Testis (tissue), 3 donors: ENCODE results near the gene CLPTM1L. TPM values are rescaled to one million over a fixed set of nuclear protein-coding genes. Genes with fewer than 3 reads are reported as not detected.
"Not testable (repeated sequence)": the region's sequence is repeated elsewhere in the genome, so short reads cannot be mapped to it uniquely, and the experiment has no call there.

Experiments
- DNase-seq: peaks from one replicate; pipeline ENCODE4 v3.0.0-alpha.2; 2019
- H3K27ac ChIP-seq, 2 donors: fragments of 200-600 bp; sonication (generic); one replicate each; pipeline ENCODE4 v1.5.1; 2019
- H3K27me3 ChIP-seq: fragments of 200-600 bp; sonication (generic); one replicate; pipeline ENCODE4 v1.5.1; 2019
- H3K36me3 ChIP-seq: fragments of 200-600 bp; sonication (generic); one replicate; pipeline ENCODE4 v1.5.1; 2017; ENCODE audit warnings: low read depth; ENCODE audit errors: missing control alignments
- H3K4me1 ChIP-seq: fragments of 200-600 bp; sonication (generic); one replicate; pipeline ENCODE4 v1.5.1; 2019
- H3K4me3 ChIP-seq, 2 donors: fragments of 200-600 bp; sonication (generic); one replicate each; pipeline ENCODE4 v1.5.1; 2017 to 2019
- H3K9me3 ChIP-seq: fragments of 200-600 bp; sonication (generic); one replicate; pipeline ENCODE4 v1.5.1; 2017
- CTCF ChIP-seq, 3 experiments: fragments of 450-650 bp in 2 of 3; fragments of 200-600 bp in 1 of 3; sonication (generic) in 1 of 3; IDR thresholded peaks; one replicate each; pipeline ENCODE4 v1.5.1; 2016 to 2019; ENCODE audit warnings: antibody characterized with exemption in 3 of 3, mild to moderate bottlenecking in 2 of 3, moderate library complexity in 1 of 3
- POLR2A ChIP-seq: fragments of 450-650 bp; IDR thresholded peaks from one replicate; pipeline ENCODE4 v1.6.1; 2017; ENCODE audit warnings: antibody characterized with exemption, mild to moderate bottlenecking, moderate library complexity
- WGBS, 2 donors: methylation state at CpG; one replicate each; pipeline ENCODE4 v1.1.5; 2018; 5-methylcytosine and 5-hydroxymethylcytosine counted together
- intact Hi-C: fragments of 100-400 bp; cut with DNase I; formaldehyde crosslinking; loops from one replicate; pipeline ENCODE4 v1.15.1; 2023; ENCODE audit warnings: low total_unique reads
- polyA plus RNA-seq: library from polyadenylated mRNA; stranded (reverse); fragments of 350-450 nt; fragmentation: Illumina TruSeq; extraction: RNeasy Lipid Tissue Mini Kit (QIAGEN cat#74804); gene quantifications from one replicate; pipeline ENCODE4 v1.2.3, GENCODE V29; 2014; ENCODE audit warnings: low read depth, low replicate concordance; ENCODE audit not compliant: insufficient read depth
- total RNA-seq, 2 donors: library from RNA; depleted of rRNA; stranded (reverse); fragments of >200 nt; gene quantifications; one replicate each; pipeline ENCODE4 v1.2.3, GENCODE V29; 2016

CLPTM1L gene
- total and polyA plus RNA-seq, 3 donors from 2014 or later = 148 to 170 (median 150) TPM

GRCh38 chr5:1343315-1343751 is 1.6 kb downstream of the CLPTM1L start:
- TF ChIP-seq POLR2A = no peak
- TF ChIP-seq CTCF (IDR thresholded peaks at IDR 0.05) = no peak
- DNase-seq = no peak
- intact Hi-C loops = no loop called here
- no peak overlapping the region for H3K27ac ChIP-seq
- no peak overlapping the region for H3K4me3 ChIP-seq
- 72 to 76% methylated on average over 9 of the region's 9 CpGs for WGBS, 2 donors
- H3K36me3 ChIP-seq = no peaks in the 10 kb centered on the region
- peaks cover 19% of the 10 kb centered on the region for H3K4me1 ChIP-seq
- no peaks in the 10 kb centered on the region for H3K9me3 ChIP-seq
- H3K27me3 ChIP-seq = no peaks in the 10 kb centered on the region

- H3K27ac ChIP-seq, H3K4me3 ChIP-seq, H3K36me3 ChIP-seq, H3K27me3 ChIP-seq, H3K9me3 ChIP-seq, DNase-seq, intact Hi-C loops: not testable (repeated sequence)
- 95 to 96% methylated on average over 14 of the region's 14 CpGs for WGBS, 2 donors
- H3K4me1 ChIP-seq = peaks cover 19% of the 10 kb centered on the region
These were observed 2.2 kb downstream of the CLPTM1L start for GRCh38 chr5:1342711-1343110.

GRCh38 chr5:1342268-1342667 is 2.6 kb downstream of the CLPTM1L start:
- intact Hi-C loops = no loop called here
- Histone ChIP-seq H3K4me3 (no peak overlapping the region), H3K9me3 (no peaks in the 10 kb centered on the region), H3K27ac (no peak overlapping the region), H3K27me3 (no peaks in the 10 kb centered on the region), H3K36me3 (no peaks in the 10 kb centered on the region), H3K4me1 (peaks cover 19% of the 10 kb centered on the region)
- 92 to 94% methylated on average over 12 of the region's 12 CpGs for WGBS, 2 donors
- DNase-seq = no peak
- TF ChIP-seq POLR2A (no peak), CTCF (IDR thresholded peaks at IDR 0.05) (no peak)

- Histone ChIP-seq H3K4me1 (peaks cover 19% of the 10 kb centered on the region), H3K36me3 (no peaks in the 10 kb centered on the region), H3K27ac (no peak overlapping the region), H3K4me3 (no peak overlapping the region), H3K27me3 (no peaks in the 10 kb centered on the region), H3K9me3 (no peaks in the 10 kb centered on the region)
- TF ChIP-seq POLR2A = no peak
- no peak for TF ChIP-seq CTCF (IDR thresholded peaks at IDR 0.05)
- 90 to 96% methylated on average over 14 to 15 of the region's 15 CpGs for WGBS, 2 donors
- intact Hi-C loops = no loop called here
- no peak for DNase-seq
These were observed 3.0 kb downstream of the CLPTM1L start for GRCh38 chr5:1341863-1342262.

GRCh38 chr5:1339818-1340210 is 5.1 kb downstream of the CLPTM1L start:
- WGBS, 2 donors = 86 to 94% methylated on average over 6 to 13 of the region's 17 CpGs

GRCh38 chr5:1339139-1339817 is 5.6 kb downstream of the CLPTM1L start:
- H3K4me3 ChIP-seq, H3K4me1 ChIP-seq, H3K9me3 ChIP-seq, DNase-seq, intact Hi-C loops, H3K27me3 ChIP-seq, H3K36me3 ChIP-seq, H3K27ac ChIP-seq: not testable (repeated sequence)
- whole genome bisulfite sequencing, 2 donors = 92% methylated on average over 12 to 34 of the region's 34 CpGs

More at GRCh38 chr5:1339818-1340210, 5.1 kb downstream of the CLPTM1L start:
- DNase-seq, H3K36me3 ChIP-seq, H3K27me3 ChIP-seq, intact Hi-C loops, H3K9me3 ChIP-seq, H3K4me3 ChIP-seq, H3K4me1 ChIP-seq, H3K27ac ChIP-seq: not testable (repeated sequence)
